Lower leg skin (tissue), 4 donors: ENCODE measurements around the gene COX6B1. TPM values are rescaled to one million over a fixed set of nuclear protein-coding genes. Genes with fewer than 3 reads are reported as not detected.

Experiments
- DNase-seq, 2 donors: peaks; one replicate each; pipeline ENCODE4 v3.0.0-alpha.2; 2019; ENCODE audit warnings: low spot score in 2 of 2
- H3K4me3 ChIP-seq: fragments of 200-600 bp; sonication (generic); 2 replicates; pipeline ENCODE4 v1.5.1; 2017; ENCODE audit warnings: mild to moderate bottlenecking, low read depth; ENCODE audit not compliant: poor library complexity, severe bottlenecking
- CTCF ChIP-seq, 3 donors: fragments of 450-650 bp; IDR thresholded peaks; one replicate each; pipeline ENCODE4 v1.5.1; 2016; ENCODE audit warnings: antibody characterized with exemption in 3 of 3, mild to moderate bottlenecking in 3 of 3, moderate library complexity in 2 of 3
- POLR2A ChIP-seq, 2 donors: fragments of 450-650 bp; IDR thresholded peaks; one replicate each; pipeline ENCODE4 v1.6.1; 2016 to 2017; ENCODE audit warnings: antibody characterized with exemption in 2 of 2, mild to moderate bottlenecking in 1 of 2, moderate library complexity in 1 of 2
- WGBS, 2 donors: methylation state at CpG; one replicate each; pipeline ENCODE4 v1.1.5; 2018; 5-methylcytosine and 5-hydroxymethylcytosine counted together
- intact Hi-C: fragments of 100-400 bp; cut with DNase I; formaldehyde crosslinking; loops from one replicate; pipeline ENCODE4 v1.15.0; 2023; ENCODE audit warnings: low total_unique reads
- total RNA-seq, 4 donors: library from RNA; depleted of rRNA; stranded (reverse); fragments of >200 nt; gene quantifications; one replicate each; pipeline ENCODE4 v1.1.0, GENCODE V29; 2016

COX6B1 gene
- total RNA-seq, 4 donors from 2014 or later: 266 to 629 (median 309) TPM

GRCh38 chr19:35665604-35666003, 17.5 kb downstream of the COX6B1 start:
- no peak overlapping the region for H3K4me3 ChIP-seq
- DNase-seq: no peak
- intact Hi-C loops: no loop called here
- WGBS, 2 donors: 67 to 89% methylated on average over 7 of the region's 7 CpGs
- TF ChIP-seq CTCF (IDR thresholded peaks at IDR 0.05) (no peak), POLR2A (IDR thresholded peaks at IDR 0.05) (no peak)

GRCh38 chr19:35666251-35666913, 18.3 kb downstream of the COX6B1 start, which contains the start of gene UPK1A:
Gene UPK1A, plus strand, starts transcription at chr19:35666517. Its CDS starts 296 bp downstream, at chr19:35666813.
- TF ChIP-seq POLR2A (IDR thresholded peaks at IDR 0.05): no peak
- no peak for TF ChIP-seq CTCF (IDR thresholded peaks at IDR 0.05)
- H3K4me3 ChIP-seq: no peak within 1 kb of the TSS
- intact Hi-C loops: no loop called here
- WGBS, 2 donors: 38 to 57% methylated on average over 10 to 14 of the region's 16 CpGs
- DNase-seq: no peak

GRCh38 chr19:35669566-35669965, 21.4 kb downstream of the COX6B1 start:
- intact Hi-C loops: no loop called here
- TF ChIP-seq POLR2A (IDR thresholded peaks at IDR 0.05) (no peak), CTCF (IDR thresholded peaks at IDR 0.05) (no peak)
- 81% methylated on average over 6 of the region's 6 CpGs for WGBS, 2 donors
- no peak overlapping the region for H3K4me3 ChIP-seq
- DNase-seq: no peak

DNA sequence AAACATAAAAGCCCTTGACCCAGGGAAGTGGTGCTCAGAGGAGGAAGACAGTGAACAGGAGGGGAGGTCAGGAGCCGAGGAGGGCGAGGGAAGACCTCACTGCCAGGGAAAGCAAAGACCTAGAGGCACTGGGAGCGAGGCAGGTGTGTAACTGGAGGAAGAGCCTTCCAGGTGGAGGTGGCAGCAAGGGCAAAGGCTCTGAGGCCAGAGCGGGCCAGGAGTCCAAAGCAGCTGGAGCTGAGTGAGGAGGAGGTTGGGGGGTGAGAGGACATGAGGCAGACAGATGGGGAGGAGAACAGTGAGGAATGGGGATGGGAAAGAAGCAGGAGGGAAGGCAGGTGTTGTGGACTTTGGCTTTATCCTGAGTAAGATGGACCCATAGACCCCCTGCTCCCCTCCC, 21.9 kb downstream of the COX6B1 start:
- WGBS, 2 donors: 43 to 60% methylated on average over 4 of the region's 4 CpGs
- intact Hi-C loops: no loop called here
- no peak overlapping the region for H3K4me3 ChIP-seq
- DNase-seq: no peak
- TF ChIP-seq CTCF (IDR thresholded peaks at IDR 0.05) (no peak), POLR2A (IDR thresholded peaks at IDR 0.05) (no peak)

- 67 to 72% methylated on average over 1 of the region's 1 CpG for WGBS, 2 donors
- no peak for DNase-seq
- no peak for TF ChIP-seq POLR2A (IDR thresholded peaks at IDR 0.05)
- TF ChIP-seq CTCF (IDR thresholded peaks at IDR 0.05): no peak
Measured at GRCh38 chr19:35670686-35671085, 22.6 kb downstream of the COX6B1 start.

GRCh38 chr19:35671818-35672217, 23.7 kb downstream of the COX6B1 start:
- no peak for DNase-seq
- no peak for TF ChIP-seq POLR2A (IDR thresholded peaks at IDR 0.05)
- TF ChIP-seq CTCF (IDR thresholded peaks at IDR 0.05): no peak
- intact Hi-C loops: no loop called here
- no peak overlapping the region for H3K4me3 ChIP-seq
- 42 to 49% methylated on average over 3 of the region's 3 CpGs for WGBS, 2 donors

More at GRCh38 chr19:35670686-35671085, 22.6 kb downstream of the COX6B1 start:
- intact Hi-C loops: no loop called here
- H3K4me3 ChIP-seq: no peak overlapping the region
